NCI-H1105 treated with DMSO at 0.1 percent for 48 hours (cell line): Measurements from ENCODE around the gene MYO1A.

ENCODE experiments used
- DNase-seq: peaks from one replicate; lab custom pipeline; 2025; lab: John Stamatoyannopoulos, UW

Gene MYO1A

GRCh38 chr12:57012600-57013465 lies 37.1 kb downstream of the MYO1A start:
- no peak for DNase-seq

GRCh38 chr12:57011438-57012424 lies 38.2 kb downstream of the MYO1A start:
- no peak for DNase-seq

- peak; percentile 42 for DNase-seq
Measured at GRCh38 chr12:57010627-57011247, 39.2 kb downstream of the MYO1A start.

- no peak for DNase-seq
Measured at GRCh38 chr12:57009949-57010626, 39.8 kb downstream of the MYO1A start.

- DNase-seq: peak; percentile 53
Measured at GRCh38 chr12:57008178-57008577, 41.8 kb downstream of the MYO1A start.

GRCh38 chr12:57006809-57007475 lies 43.0 kb downstream of the MYO1A start:
- DNase-seq: no peak

- DNase-seq: peak; percentile 39
Measured at GRCh38 chr12:57005980-57006808, 43.7 kb downstream of the MYO1A start, which contains the start of gene ZBTB39. TSS of gene ZBTB39 (minus strand) at chr12:57006546. CDS start at chr12:57004917, 1,629 bp downstream.

GRCh38 chr12:57004651-57005050 lies 45.3 kb downstream of the MYO1A start:
- DNase-seq: no peak

- DNase-seq: no peak
Measured at GRCh38 chr12:57003395-57003794, 46.5 kb downstream of the MYO1A start.

- peak; percentile 8 for DNase-seq
Measured at GRCh38 chr12:57001448-57001906, 48.5 kb downstream of the MYO1A start.

- no peak for DNase-seq
Measured at GRCh38 chr12:57000393-57000792, 49.5 kb downstream of the MYO1A start.

- DNase-seq: no peak
Measured at GRCh38 chr12:56999456-56999855, 50.5 kb downstream of the MYO1A start.

- no peak for DNase-seq
Measured at GRCh38 chr12:56998981-56999380, 50.9 kb downstream of the MYO1A start.

- DNase-seq: no peak
Measured at GRCh38 chr12:56998316-56998715, 51.6 kb downstream of the MYO1A start.

- DNase-seq: no peak
Measured at GRCh38 chr12:56996793-56997545, 53.0 kb downstream of the MYO1A start.

- DNase-seq: no peak
Measured at GRCh38 chr12:56995930-56996496, 53.9 kb downstream of the MYO1A start.

GRCh38 chr12:56995201-56995929 lies 54.6 kb downstream of the MYO1A start:
- no peak for DNase-seq

GRCh38 chr12:56994231-56994746 lies 55.6 kb downstream of the MYO1A start:
- DNase-seq: no peak
